Measurements from ENCODE around the gene ABHD17A.
A peak's percentile ranks its signal among the peaks of the same experiment; 100 is the strongest.
"Not testable (repeated sequence)": the region's sequence is repeated elsewhere in the genome, so short reads cannot be mapped to it uniquely, and the experiment has no call there.

The ABHD17A gene

DNA sequence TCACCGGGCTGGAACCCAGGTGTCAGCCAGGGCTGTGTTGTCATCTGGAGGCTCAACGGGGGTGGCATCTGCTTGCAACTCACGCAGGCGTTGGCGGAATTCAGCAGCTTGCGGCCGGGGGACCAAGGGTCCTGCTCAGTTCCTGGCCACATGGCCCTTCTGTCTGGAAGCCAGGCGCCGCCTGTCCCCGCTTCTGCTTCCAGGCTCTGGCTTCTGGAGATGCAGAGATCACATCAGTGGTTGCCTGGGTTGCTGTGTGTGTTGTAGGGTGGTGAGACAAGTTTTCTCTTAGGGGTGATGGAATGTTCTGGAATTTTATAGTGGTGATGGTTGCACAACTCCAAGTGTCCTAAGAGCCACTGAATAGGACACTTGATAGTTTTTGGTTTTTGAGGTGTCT is 24.9 kb upstream of the ABHD17A start:
- DNase-seq (ENCODE audit: low spot score) = no peak

DNA sequence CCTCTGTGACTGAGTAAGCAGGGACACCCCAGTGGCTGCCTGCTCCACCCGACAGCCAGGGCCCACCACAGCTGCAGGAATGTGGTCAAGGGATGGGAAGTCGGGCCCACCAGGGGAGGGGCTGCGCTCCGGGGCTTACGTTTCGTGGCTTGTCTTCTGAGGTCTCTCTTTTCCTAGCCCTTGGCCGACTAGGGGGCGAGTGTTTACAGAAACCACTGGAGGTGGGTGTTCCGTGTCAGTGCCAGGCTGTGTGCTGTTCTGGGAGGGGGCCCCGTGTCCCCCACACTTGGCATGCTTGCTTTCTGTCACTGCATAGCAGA is 24.4 kb upstream of the ABHD17A start:
- DNase-seq (ENCODE audit: low spot score) = no peak

DNA sequence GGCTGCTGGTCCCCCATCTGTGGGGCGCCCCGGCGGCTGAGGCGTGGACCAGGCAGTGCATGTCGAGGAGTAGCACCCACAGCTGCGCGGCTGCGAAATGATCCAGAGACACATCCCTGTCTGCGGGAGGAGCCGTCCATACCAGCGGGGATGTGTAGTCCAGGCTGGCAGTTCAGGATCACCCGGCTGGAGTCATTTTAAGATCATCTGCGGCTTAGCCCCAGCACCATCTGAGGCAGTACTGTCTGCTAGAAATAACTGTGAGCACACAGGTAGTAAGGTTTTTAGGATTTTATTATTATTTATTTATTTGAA is 23.0 kb upstream of the ABHD17A start:
- DNase-seq (ENCODE audit: low spot score) = no peak

DNA sequence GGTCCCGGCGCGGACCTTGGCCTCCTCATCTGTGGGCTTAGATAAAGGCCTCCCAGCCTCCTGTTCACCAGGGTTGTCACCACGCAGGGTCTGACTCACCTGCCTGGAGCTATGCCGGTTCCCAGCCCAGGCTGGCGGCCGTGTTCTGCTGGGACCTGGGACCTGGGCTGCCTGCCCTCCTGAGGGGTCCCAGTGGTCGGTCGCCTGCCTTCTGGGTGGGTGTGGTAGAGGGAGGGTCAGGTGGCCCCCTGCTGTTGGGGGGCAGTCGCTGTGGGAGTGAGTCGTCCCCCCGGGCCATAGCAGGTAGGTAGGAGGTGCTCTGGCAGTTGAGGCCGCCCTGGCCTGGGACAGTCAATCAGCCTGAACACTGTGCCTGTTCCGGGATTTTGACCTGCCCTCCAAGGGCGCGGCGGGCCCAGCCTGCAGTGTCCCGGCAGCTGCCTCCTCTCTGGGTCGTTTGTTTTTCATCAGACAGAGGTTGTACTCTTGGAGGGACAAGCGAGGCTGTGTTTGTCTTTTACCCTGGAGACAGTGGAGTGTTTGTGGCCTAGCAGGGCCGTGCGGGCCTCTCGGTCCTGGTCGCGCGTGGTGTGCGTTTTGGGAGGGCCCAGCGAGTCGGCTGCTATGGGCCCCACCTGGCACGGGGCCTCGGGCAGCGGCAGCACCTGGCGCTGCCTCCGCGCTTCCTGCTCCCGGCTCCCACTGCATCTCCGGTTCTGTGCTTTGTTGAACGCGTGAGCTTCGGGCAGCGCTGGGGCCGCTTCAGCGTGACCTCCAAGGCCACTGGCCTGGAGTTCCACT is 22.5 kb upstream of the ABHD17A start:
- no peak for DNase-seq (ENCODE audit: low spot score)

DNA sequence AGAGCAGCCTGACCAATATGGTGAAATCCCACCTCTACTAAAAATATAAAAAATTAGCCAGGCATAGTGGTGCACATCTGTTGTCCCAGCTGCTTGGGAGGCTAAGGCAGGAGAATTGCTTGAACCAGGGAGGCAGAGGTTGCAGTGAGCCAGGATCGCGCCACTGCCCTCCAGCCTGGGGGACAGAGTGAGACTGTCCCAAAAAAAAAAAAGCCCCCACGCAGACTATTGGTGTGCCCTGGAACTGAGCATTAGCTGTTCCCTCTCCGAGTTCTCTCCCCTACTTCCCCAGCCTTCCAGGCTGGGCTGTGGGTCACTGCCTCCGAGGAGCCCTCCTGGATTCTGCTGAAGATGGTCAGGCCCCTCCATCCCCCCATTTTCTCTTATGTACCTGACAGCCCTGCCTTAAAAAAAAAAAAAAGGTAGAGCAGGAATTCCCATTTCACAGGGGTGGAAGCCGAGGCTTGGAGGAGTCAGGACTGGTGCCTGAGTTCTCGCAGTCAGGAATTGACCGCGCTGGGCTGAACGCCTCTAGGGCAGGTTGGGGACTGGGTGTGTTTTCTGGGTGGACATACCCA is 21.8 kb upstream of the ABHD17A start:
- no peak for DNase-seq (ENCODE audit: low spot score)

DNA sequence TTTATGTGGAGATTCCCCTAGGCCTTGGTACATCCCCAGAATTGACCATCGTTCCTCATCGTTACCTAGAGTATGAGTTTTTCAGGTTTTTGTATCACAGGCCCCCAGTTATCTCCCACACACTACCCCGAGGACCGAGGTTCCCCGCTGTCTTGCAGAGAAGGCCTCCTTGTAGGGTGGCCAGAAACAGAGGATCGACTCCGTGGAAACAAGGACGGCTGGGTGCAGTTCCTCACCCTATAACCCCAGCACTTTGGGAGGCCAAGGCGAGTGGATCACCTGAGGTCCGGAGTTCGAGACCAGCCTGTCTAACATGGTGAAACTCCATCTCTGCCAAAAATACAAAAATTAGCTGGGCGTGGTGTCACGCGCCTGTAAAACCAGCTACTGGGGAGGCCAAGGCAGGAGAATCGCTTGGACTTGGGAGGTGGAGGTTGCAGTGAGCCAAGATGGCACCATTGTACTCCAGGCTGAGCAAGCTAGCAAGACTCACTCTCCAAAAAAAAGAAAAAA is 20.6 kb upstream of the ABHD17A start:
- DNase-seq (ENCODE audit: low spot score) = no peak

DNA sequence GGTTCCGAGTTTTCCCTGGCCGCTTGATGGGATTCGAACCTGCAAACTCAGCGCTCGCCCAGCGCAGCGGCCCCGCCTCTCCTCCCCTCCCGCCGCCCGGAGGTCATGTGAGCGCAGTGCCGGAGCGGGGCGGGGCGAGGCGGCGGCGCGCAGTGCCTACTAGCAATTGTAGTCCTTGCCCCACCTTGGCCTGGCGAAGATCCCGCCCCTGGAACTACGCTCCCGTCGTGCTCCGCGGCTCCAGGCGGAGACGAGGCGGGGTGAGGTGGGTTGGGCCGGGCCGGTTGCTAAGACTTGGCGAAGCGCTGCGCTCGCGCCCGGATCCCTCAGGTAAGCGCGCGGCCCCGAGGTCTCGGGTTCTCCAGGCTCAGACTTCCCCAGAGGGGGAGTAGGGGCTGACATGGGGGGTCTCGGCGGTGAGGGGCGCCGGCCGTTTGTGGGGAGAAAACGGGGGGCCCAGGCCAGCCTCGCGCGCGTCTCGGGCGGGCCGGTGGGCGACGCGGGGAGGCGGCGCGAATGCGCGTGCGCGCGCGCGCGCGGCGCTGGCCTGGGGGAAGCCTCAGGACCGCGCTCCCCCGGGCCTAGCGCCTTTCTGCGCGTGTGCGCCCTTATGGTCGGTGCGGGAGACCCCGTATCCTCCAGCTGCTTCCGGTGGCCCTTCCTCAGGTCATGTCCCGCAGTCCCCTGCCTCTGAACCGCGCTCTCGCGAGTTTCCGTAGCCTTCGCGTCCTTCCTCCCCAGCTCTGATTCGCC is 20.0 kb upstream of the ABHD17A start, which contains the start of the genes ADAT3 and SCAMP4:
Gene ADAT3, plus strand, starts transcription at position 290 of the 753 bp plus-strand sequence. CDS start 6,649 bp downstream, outside the sequence.
Gene SCAMP4, plus strand, starts transcription at position 290 of the 753 bp plus-strand sequence. CDS start 9,621 bp downstream, outside the sequence.
- DNase-seq (ENCODE audit: low spot score) = peak; percentile 99

DNA sequence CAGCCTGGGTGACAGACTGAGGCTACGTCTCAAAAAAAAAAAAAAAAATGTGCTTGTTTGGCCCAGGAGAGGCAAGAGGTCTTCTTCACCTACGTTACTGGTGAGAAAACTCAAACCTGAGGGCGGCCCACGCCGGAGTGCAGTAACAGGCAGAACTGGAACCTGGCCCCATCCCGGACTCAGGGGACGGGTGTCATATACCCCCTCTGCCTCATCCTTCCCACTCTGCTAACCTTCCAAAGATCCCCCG is 19.5 kb upstream of the ABHD17A start:
- no peak for DNase-seq (ENCODE audit: low spot score)

DNA sequence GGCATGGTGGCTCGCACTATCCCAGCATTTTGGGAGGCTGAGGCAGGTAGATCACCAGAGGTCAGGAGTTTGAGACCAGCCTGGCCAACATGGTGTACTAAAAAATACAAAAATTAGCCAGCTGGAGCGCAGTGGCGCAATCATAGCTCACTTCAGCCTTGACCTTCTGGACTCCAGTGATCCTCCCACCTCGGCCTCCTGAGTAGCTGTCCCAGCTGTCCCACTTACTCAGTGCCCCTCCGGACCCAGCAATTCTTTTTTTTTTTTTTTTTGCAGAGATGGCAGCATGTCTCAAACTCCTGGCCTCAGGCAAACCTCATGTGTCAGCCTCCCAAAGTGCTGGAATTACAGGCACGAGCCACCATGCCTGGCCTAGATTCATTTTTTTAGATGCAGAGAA is 17.6 kb upstream of the ABHD17A start:
- DNase-seq (ENCODE audit: low spot score) = no peak

DNA sequence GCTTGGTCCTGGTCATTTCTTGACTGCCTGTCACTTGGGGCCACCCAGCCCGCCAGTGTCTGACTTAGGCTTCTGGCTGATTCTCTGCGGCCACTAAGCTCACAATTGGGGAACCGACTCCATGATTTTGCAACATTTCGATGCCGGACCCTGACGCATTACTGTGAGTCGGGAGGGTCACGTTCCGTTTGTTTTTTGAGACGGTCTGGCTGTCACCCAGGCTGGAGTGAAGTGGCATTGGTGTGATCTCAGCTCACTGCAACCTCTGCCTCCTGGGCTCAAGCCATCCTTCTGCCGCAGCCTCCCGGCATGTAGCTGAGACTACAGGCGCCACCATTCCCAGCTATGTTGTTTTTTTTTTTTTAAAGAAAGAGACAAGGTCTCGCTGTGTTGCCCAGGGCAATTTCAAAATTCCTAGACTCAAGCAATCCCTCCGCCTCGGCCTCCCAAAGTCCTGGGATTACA is 16.7 kb upstream of the ABHD17A start:
- no peak for DNase-seq (ENCODE audit: low spot score)

DNA sequence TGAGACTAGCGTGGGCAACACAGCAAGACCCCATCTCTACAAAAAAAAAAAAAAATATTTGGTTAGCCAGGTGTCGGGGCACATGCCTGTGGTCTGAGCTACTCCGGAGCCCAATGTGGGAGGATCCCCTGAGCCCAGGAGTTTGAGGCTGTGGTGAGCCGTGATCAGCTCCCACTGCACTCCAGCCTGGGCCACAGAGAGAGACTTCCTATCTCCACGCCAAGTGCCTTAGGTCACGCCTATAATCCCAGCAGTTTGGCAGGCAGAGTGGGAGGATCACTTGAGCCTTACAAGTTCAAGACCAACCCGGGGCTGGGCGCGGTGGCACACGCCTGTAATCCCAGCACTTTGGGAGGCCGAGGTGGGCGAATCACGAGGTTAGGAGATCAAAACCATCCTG is 11.2 kb upstream of the ABHD17A start:
- DNase-seq (ENCODE audit: low spot score) = no peak

DNA sequence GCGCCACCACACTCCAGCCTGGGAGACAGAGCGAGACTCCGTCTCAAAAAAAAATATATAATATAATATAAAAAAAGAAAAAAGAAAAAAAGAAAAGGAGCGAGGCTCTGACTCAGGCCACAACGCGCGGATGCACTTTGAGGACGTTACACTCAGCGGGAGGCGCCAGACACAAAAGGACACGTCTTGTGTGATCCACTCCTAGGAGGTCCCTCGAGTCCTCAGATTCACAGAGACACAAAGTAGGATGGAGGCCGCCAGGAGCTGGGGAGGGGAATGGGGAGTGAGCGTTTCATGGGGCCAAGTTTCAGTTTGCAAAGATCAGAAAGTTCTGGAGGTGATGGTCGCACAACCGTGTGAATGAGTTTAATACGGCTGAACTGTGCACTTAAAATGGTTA is 8.5 kb upstream of the ABHD17A start:
- no peak for DNase-seq (ENCODE audit: low spot score)

DNA sequence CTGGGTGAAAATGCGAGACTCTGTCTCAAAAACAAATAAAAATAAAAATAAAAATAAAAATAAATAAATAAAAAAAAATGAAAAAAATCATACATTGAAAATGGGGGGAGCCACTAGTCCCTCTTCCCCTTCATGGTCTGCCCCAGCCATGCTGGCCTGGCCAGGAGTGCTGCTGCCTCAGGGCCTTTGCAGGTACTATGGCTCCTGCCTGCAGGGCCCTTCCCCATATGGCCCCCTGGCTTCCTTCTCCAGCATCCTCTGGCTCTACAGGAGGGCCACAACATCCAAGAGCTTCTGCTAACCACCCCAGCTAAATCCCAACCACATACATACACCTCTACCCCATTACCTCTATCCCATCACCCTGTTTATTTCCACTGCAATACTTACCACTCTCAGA is 4.6 kb upstream of the ABHD17A start:
- DNase-seq (ENCODE audit: low spot score) = no peak

DNA sequence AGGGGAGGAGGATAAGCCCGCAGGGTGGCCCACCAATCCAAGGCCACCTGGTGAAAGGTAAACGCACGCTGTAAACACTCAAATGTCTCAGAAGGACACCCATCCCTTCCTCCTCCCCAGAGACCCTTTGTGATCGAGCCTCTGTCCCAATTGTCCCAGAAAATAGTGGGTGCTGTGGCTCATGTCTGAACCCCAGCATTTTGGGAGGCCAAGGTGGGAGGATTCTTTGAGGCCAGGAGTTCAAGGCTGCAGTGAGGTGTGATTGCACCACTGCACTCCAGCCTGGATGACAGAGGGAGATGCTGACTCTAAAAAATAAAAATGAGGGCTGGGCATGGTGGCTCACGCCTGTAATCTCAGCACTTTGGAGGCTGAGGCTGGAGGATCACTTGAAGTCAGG is 3.1 kb upstream of the ABHD17A start:
- DNase-seq (ENCODE audit: low spot score) = no peak

DNA sequence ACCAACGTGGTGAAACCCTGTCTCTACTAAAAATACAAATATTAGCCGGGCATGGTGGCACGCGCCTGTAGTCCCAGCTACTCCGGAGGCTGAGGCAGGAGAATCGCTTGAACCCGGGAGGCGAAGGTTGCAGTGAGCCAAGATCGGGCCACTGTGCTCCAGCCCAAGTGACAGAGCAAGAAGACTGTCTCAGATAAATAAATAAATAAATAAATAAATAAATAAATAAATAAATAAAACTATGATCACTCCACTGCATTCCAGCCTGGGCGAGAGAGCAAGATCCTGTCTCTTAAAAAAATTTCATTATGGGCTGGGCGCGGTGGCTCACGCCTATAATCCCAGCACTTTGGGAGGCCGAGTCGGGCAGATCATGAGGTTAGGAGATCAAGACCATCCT is 1.1 kb upstream of the ABHD17A start:
- not testable (repeated sequence) for DNase-seq (ENCODE audit: low spot score)

DNA sequence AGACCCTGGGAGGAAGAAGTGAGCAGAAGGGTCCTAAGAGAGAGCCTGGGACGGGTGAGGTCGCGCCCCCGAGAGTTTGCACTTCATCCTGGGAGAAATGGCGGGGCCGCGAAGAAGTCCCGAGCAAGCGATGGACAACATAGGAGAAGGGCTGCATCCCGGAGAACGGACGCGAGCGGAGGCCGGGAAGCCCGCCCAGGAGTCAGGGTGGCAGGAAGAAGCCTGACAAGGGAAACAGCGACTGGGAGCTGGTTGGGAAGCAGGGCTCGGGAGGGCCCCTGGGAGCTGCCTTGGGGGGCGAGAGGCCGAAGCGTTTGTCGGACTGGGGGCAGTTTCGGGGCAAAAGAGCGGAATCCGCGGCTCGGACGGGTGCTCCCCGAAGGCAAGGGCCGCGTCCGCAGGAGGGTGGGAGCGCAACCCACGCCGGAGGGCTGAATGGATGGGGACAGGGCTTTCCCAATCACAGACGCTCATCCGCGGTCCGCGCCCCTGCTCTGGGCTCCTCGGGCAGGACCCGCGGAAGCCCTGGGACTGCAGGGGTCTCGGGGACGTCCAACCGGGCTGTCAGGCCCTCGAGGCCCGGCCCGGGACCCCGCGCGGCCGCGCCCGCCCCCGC is 469 bp downstream of the ABHD17A start:
- no peak for DNase-seq (ENCODE audit: low spot score)

DNA sequence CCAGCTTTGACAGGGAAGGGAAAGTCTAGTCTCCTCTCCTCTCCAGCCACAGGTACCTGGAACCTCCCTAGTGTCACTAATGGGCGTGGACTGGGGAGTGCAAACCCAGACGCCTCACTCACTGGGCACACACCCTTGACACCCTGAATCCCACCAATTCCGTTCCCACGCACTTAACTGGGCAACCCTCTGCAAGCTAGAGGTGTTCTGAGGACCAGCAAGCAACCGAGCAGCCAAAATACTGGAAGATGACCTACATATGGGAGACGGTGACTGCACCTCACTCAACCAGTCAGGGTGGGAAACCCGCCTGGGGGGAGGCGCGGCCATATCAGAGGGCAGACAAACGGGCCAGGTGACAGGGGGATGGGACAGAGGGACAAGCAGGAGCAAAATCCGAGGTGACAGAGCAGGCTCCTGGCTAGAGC is 991 bp downstream of the ABHD17A start:
- DNase-seq (ENCODE audit: low spot score) = no peak

DNA sequence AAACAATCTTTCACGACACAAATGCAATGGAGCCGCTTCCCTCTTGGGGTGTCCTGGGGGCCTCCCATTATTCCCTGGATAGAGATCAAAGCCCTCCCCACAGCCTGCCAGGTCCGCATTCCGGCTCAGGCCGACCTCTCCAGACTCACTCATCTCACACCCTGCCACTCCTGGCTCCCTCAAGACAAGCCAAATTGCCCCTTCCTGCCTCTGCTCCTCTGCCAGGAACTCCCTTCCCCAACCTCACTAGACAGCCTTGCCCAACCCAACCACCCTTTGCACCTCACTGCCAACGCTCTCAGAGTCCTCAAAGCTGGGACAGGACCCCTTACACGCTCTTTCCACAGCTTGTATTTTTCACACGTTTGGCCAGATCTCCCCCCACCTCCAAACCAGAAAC is 1.5 kb downstream of the ABHD17A start:
- DNase-seq (ENCODE audit: low spot score) = no peak

DNA sequence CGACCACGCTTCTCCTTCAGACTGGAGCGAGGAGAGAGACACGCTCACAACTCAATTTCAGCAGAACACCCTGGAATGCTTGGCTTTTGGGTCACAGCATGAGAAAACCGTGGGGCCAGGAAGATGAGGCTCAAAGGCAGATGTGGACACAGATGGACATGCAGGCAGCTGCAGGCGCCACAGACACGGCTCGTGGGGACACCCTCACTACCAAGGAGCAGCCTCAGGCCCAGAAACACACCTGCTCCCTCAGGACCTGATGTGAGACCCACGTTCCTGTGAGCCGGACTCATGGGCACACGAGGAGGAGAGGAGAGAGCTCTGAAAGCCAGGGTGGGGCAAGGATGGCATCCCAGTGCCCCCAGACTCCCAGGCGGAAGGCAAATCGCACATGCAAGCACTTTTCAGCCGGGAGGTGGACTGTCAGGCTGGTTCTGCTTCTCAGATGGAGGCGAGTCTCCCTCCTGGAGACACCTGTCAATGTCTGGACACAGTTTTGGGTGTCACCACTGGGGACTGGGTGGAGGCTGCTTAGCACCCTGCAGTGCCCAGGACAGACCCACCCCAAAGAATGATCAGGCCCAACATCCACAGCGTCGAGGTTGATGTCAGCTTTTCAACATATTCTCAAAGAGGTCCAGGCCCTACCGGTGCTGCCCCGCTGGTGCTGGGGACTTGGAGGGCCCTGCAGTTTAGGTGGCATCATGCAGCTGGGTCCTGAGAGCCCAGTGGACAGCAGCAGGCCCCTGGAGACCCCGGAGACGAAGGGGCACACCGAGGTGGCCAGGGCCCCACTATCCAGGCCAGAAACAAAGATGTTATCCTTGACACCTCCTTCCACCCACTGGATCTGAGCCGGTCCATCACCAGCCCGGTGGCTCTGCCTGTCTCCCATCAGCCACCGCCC is 2.3 kb downstream of the ABHD17A start:
- no peak for DNase-seq (ENCODE audit: low spot score)

DNA sequence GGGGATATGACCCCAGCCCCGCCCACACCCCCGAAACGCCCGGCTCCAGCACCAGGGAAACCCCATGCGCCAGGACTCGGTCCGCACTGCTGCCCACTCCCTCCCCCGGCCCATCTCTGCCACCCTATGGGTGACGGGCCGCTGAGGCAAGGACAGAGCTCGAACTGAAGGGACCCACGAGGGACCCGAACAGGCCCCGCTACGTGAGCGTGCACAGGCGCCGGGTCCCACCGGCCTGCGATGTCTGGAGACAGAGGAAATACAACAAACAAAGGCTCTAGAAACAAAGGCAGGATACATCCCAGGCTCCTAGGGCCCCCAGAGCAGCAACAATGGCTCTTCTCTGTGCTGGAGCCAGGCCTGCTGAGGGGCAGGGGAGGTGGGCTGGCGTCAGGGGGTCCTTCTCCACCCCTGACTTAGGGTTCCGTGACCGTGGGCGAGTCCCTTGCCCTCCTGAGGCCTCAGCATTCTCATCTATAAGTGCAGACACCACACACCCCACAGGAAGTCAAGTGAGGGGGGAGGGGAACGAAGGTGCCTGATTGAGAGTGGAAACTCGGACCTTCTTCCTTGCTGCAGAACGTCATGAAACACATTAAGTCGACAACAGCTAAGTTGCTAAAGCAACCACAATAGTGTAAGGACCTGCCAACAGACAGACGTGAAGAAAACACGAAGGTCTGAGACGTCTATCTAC is 3.1 kb downstream of the ABHD17A start:
- DNase-seq (ENCODE audit: low spot score) = peak; percentile 82
